NOMO-1 (cell line): Measurements from ENCODE around the gene CALN1.
"Not testable (repeated sequence)": the region's sequence is repeated elsewhere in the genome, so short reads cannot be mapped to it uniquely, and the experiment has no call there.

Source experiments
- DNase-seq, 2 experiments: peaks; one replicate each; lab custom pipeline; 2025; ENCODE audit not compliant: unreplicated experiment in 2 of 2; lab: John Stamatoyannopoulos, UW

CALN1 gene

DNA sequence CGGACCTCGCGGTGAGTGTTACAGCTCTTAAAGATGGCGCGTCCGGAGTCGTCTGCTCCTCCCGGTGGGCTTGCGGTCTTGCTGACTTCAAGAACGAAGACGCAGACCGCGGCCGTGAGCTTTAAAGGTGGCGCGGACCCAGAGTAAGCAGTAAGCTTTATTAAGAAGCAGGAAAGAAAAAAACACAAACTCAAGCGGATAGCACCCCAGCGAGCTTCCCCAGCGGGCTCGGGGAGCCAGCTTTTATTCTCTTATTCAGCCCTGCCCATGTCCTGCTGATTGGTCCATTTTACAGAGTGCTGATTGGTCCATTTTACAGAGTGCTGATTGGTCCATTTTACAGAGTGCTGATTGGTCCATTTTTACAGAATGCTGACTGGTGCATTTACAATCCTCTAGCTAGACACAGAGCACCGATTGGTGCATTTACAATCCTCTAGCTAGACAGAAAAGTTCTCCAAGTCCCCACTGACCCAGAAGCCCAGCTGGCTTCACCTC, at the start of gene CALN1:
CALN1 (minus strand) TSS at position 218 of the 498 bp plus-strand sequence.
- not testable (repeated sequence) for DNase-seq

DNA sequence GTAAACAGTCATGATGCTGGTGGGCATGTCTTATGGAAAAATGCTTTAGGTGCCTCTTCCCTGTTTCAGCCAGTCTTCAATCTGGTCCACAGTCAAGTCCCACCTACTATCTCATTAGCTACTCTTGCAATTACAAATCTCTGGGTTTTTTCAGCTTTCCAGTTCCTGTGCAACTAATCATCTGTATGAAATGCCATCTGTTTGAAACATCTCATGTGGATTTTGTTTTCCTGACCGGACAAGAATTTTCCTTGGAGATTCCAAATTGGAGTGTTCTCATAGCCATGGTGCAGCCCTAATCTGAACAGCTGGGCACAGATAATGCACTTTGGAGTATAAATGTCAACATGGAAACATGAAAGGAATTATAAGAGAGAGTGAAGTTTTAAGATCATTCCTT, 41.3 kb upstream of the CALN1 start:
- no peak for DNase-seq

GRCh38 chr7:72447465-72448204, 35.5 kb upstream of the CALN1 start:
- no peak for DNase-seq

DNA sequence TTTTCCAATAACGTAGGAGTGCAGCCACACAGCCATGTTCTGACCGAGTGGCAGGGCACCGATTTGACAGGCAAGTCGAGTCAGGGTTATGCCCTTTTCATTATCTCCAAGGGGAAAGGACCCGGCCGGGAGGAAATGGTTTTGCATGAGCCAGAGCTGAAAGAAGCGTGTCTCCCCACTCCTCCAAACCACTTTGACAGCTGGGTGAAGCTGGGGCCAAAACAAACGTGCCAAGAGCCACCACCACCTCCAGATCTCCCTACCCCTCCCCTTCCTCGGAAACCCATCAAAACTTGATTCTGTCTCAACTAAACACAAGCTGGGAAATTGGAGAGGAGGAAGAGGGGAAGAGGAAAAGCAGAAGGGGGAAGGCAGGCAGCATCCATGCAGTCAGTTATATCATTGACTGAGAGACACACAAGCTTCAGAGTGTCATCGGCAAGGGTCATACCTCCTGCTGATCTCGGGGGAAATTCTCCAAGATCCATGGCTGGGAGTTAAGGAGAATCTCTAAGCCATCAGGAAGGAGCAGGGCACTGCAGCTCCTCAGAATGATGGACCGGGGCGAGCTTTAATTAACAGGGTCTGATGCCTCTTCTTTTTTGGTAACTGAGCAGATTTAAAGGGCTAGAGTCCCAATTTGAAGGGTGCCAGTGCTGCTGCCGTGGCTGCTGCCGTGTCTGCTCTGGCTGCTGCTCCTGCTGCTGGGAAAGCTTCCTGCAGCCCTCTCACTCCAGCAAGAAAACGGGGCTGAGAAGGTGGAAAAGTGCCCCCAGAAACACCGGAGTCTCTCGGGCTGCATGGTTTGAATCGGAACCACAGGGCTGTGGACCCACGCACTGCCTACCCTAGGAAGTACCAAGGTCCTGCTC, 34.7 kb upstream of the CALN1 start:
- no peak for DNase-seq

- no peak for DNase-seq
Measured at GRCh38 chr7:72446131-72446530, 34.0 kb upstream of the CALN1 start.

GRCh38 chr7:72445580-72445979, 33.4 kb upstream of the CALN1 start:
- DNase-seq, result no peak

DNA sequence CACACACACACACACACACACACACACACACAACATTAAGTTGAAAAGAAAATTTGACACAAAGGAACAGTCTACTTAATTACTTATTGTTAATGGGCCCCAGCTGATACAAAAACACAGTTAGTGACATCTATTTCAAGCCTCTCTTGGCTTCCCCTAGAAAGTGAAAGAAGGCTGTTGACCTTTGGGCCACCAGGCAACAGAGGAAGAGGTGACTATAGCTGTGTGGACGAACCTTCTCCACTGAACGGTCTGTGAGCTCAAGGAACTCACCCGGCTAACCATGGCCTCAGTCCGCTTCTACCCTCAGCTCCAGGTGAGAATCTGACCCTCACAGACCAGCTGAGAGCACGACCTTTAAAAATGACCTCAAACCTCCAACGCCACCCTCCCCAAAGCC, 32.9 kb upstream of the CALN1 start:
- peak in 1 of 2 experiments; percentile 46 for DNase-seq

GRCh38 chr7:72444026-72444776, 32.1 kb upstream of the CALN1 start:
- DNase-seq, result peak; percentile 54 to 95

DNA sequence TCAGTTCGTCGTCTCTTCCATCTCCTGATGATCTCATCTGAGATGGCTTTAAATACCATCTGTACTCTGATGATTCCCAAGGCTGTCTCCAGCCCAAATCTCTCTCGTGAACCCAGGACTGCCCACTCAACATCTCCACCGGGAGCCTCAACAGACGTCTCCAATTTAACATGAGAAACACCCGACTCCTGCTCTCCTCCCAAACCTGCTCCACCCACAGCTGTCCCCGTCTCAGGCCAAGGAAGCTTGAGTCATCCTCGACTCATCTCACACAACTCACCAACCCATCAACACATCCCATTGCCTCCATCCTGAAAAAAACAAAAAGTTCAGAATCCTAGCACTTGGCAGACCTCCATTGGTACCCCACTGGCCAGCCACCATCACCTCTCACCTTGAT, 29.7 kb upstream of the CALN1 start:
- no peak for DNase-seq

DNA sequence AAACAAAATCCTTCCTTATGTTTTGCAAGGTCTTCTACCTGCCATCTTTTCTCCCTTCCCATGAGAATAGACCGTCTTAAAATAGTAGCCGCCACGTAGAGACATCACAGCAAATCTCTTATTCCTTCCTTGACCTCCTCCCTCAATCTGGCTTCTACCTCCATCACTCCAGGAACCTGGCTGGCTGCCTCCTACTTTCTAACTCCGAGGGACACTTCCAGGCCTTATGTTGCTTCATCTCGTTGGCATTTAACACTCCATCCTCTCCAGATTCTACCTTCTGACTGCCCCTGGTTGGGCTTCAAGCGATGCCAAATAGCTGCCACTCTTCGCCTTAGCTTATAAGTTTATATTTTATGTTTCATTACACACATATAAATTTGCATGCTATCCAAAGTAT, 26.4 kb upstream of the CALN1 start:
- DNase-seq, result no peak

GRCh38 chr7:72437610-72438009, 25.5 kb upstream of the CALN1 start:
- no peak for DNase-seq

- no peak for DNase-seq
Measured at GRCh38 chr7:72437061-72437585, 25.0 kb upstream of the CALN1 start.

- DNase-seq, result no peak
Measured at GRCh38 chr7:72435925-72436480, 23.9 kb upstream of the CALN1 start.

- DNase-seq, result no peak
Measured at GRCh38 chr7:72435366-72435765, 23.2 kb upstream of the CALN1 start.

GRCh38 chr7:72430531-72430930, 18.4 kb upstream of the CALN1 start:
- no peak for DNase-seq

DNA sequence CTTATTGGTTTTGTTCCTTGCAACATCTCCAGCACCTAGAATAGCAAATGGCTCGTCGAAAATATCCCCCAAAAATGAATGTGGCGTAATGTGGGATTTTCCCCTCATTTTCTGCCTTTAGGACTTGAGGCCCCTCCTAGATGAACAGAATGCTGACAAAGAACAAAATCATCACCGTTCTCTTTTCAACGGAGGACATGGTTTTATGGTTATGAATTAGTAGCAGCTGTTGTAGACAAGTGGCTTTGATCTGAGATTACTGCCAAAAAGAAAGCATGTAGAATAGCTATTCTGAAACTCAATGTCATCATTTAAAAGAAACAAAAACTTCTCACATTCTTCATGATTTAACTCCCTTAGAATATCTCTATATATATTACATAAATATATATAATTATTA, 17.2 kb upstream of the CALN1 start:
- DNase-seq, result no peak

- no peak for DNase-seq
Measured at GRCh38 chr7:72416846-72417245, 4.7 kb upstream of the CALN1 start.

GRCh38 chr7:72415586-72415985, 3.4 kb upstream of the CALN1 start:
- DNase-seq, result no peak

DNA sequence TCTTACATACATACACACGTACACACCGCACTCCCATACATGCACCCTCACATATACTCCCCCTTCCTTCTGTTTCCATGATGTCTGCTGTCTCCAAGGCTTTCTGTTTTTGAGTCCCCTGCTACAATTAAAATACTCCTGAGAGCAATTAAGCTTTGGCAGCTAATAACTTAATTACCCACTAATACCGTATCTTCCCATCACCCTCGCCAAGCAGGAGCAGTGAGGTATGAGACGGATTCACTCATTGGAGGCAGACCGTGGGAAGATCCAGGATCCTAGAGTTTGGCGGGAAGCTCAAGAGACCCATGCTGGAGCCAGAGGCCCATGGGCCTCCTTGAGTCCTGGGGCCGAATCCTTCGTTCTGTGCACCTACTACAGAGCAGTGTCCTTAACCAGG, 1.7 kb upstream of the CALN1 start:
- no peak for DNase-seq

GRCh38 chr7:72413290-72413689, 1.2 kb upstream of the CALN1 start:
- DNase-seq, result no peak

DNA sequence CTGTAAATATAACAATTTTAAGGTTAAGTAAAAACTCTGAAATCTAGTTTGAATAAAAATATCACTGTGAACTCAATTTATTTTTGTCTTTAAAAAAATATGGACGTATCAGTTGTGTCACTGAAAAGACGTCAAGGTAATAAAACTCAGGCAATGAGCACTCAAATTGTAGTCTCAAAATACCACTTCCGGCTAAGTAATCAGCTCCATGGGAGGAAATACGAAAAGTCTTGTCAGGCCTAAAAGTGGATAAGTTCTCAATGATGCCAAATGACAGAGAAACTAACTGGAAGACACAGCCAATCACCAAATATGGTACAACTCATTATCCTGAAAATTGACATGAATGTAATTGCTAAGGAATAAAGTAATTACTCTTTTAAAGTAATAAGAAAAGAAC, 719 bp downstream of the CALN1 start:
- peak in 1 of 2 experiments; percentile 47 for DNase-seq
